ENCODE data around the gene CTAGE6.
"Not testable (repeated sequence)": the region's sequence is repeated elsewhere in the genome, so short reads cannot be mapped to it uniquely, and the experiment has no call there.

CTAGE6 gene

DNA sequence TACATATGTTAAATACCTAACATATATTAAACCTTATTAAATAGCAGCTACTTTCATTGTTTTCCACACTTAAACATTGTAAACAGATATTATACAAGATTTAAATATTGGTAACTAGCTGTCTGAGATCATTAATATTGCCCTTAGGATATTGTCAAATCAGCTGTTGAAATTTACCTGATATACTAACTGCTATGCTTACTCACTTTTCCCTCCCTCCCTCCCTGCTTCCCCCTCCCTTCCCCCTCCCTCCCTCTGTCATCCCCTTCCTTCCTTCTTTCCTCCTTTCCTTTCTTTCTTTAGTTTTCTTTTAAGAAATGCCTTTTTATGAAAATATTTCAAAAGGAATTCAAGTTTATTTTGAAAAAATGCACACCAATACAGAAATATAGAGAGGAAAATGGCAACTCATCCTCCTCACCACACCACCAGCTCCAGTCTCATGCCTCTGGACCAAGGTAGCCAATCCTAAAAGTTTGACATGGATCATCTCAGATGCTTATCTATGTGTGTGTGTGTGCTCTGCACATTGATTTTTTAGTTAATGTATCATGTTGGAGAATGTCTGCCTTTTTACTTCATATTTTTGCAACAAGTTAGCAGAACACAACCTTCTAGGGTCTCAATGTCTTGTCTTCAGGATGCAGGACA, 41.8 kb downstream of the CTAGE6 start:
- not testable (repeated sequence) for DNase-seq

GRCh38 chr7:143714581-143715454, 42.7 kb downstream of the CTAGE6 start:
- DNase-seq: not testable (repeated sequence)

DNA sequence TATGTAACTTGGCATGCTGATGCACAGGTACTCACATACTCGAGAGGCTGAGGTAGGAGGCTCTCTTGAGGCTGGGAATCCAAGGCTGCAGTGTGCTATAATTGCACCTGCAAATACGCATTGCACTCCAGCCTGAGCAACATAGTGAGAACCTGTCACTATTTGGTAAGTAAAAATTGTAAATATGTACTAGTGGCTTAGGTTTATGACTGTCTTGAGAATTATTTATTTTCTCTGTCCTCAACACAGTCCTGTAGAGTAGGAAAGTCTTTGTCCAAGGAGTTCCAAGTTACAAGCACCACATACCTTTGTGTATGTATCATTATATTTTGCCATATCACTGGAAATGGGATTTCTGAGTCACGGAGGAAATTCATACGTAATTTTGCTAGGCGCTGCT, 45.1 kb downstream of the CTAGE6 start:
- not testable (repeated sequence) for DNase-seq

DNA sequence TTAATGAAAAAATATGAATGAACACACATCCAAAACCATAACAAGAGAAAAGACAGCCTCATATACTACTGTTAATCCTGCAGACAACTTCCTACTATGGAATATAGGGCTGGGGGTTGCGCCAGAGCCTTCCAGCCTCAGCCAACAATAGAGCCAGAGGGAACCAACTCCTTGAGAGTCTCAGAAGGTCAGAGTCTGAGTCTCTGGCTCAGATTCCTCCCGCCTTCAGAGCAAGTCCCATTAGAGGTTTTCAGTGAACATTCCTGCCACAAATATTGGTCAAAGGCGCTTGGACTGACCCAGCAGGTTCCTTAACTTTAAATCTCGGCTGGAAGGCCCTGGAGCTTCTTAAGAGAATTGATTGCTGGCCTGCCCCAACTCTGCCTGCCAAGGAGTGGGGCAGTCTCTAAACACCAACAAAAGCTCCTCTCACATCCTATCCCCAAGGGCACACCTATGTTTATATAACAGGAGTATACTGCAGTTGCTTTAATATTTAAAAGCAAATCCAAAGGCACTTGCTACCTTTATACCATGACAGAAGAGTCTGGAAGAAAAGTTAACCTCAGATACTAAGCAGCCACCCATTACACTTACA, 45.7 kb downstream of the CTAGE6 start:
- DNase-seq: not testable (repeated sequence)

DNA sequence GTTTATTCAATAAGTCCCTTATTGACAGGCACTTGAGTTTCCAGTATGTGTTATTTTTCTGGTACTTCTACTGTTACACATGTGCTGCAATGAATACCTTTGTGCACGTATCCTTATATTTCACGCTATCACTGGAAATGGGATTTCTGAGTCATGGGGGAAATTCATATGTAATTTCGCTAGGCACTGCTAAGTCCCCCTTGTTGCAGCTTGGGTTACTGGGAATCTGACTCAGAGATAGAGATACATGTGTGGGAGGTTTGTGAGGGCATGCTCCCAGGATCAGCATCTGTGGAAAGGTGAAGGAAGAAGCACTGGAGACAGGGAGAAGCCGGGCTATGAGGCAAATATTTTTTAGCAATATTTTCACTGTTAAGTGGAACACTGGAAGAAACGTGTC, 47.6 kb downstream of the CTAGE6 start:
- not testable (repeated sequence) for DNase-seq

All from GF-D8 (cell line).